ENCODE data around the gene RGPD3.

DNA sequence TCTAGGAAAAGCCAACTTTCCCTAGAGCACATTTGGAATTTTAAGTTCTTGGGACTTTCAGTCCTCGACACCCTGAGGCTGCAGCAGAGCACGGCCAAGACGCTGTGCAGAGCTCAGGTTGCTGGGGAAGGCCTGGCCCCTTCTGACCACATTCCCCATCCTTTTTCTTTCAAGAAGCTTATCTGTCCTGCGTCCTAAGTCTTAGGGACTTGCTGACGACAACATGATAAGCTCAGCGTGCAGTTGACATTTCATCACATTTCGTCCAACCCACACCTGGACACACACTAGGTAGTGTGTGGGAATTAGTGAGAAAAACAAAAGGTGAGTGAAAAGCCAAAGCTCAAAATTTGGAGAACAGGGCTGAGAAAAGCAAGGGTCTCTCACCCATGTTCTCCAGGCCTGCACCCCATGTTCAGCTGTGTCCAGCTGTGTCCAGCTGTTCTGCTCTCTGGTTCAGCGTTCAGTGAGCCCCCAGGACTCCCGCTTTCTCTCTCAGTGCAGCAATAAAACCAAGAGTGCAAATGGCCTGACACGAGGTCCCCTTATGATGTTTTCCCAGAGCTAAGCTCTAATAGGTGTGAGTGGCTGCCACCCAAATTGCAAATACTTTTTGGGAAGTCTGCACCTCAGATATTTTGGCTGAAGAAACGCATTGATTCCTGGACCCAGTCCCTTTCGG is 101.9 kb downstream of the RGPD3 start:
- TF ChIP-seq, protein P1, sequence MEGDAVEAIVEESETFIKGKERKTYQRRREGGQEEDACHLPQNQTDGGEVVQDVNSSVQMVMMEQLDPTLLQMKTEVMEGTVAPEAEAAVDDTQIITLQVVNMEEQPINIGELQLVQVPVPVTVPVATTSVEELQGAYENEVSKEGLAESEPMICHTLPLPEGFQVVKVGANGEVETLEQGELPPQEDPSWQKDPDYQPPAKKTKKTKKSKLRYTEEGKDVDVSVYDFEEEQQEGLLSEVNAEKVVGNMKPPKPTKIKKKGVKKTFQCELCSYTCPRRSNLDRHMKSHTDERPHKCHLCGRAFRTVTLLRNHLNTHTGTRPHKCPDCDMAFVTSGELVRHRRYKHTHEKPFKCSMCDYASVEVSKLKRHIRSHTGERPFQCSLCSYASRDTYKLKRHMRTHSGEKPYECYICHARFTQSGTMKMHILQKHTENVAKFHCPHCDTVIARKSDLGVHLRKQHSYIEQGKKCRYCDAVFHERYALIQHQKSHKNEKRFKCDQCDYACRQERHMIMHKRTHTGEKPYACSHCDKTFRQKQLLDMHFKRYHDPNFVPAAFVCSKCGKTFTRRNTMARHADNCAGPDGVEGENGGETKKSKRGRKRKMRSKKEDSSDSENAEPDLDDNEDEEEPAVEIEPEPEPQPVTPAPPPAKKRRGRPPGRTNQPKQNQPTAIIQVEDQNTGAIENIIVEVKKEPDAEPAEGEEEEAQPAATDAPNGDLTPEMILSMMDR (IDR thresholded peaks at IDR 0.05), result no peak
- TF ChIP-seq POLR2A (IDR thresholded peaks at IDR 0.05), result no peak

All from body of pancreas (tissue), 4 donors.